Naive thymus-derived CD4-positive, alpha-beta T cell (primary cell): ENCODE data around the gene EIF2B2. TPM values are rescaled to one million over a fixed set of nuclear protein-coding genes. Genes with fewer than 3 reads are reported as not detected.

Experiments
- ATAC-seq: fragments of 150-1000 bp; cut with Tn5 transposase; 2 replicates; pipeline ENCODE4 v1.10.0; 2021; ENCODE audit warnings: mild to moderate bottlenecking, moderate library complexity
- CTCF ChIA-PET: fragments of 350-600 bp; sonication (Branson Sonifier 250); formaldehyde crosslinking; loops from one replicate; lab custom pipeline; 2021; ENCODE audit warnings: antibody characterized with exemption; lab: Charles Lee
- POLR2A ChIA-PET: fragments of 350-600 bp; sonication (Branson Sonifier 250); formaldehyde crosslinking; loops from one replicate; lab custom pipeline; 2021; ENCODE audit warnings: antibody characterized with exemption, inconsistent platforms; lab: Charles Lee
- DNase-seq, 9 donors: peaks; one replicate each; pipeline versions ENCODE4 v3.0.0 to v3.0.0-alpha.2; 2020 to 2022; ENCODE audit warnings: mixed read lengths in 1 of 9
- H3K27ac ChIP-seq: one replicate; pipeline ENCODE4 v1.7.0; 2013; ENCODE audit warnings: mild to moderate bottlenecking, low read depth, low read length, moderate library complexity
- H3K27me3 ChIP-seq, 2 donors: one replicate each; pipeline ENCODE4 v1.7.0; 2013; ENCODE audit warnings: low read length in 2 of 2, mild to moderate bottlenecking in 2 of 2, moderate library complexity in 2 of 2; ENCODE audit not compliant: control insufficient read depth in 2 of 2, insufficient read depth in 2 of 2
- H3K36me3 ChIP-seq, 3 experiments: 1 replicate in 2 of 3; 2 replicates in 1 of 3; pipeline ENCODE4 v1.7.0; 2013; ENCODE audit warnings: low read length in 3 of 3, mild to moderate bottlenecking in 3 of 3, moderate library complexity in 1 of 3; ENCODE audit not compliant: insufficient read depth in 3 of 3, control insufficient read depth in 2 of 3
- H3K4me1 ChIP-seq, 2 donors: one replicate each; pipeline ENCODE4 v1.7.0; 2013; ENCODE audit warnings: low read length in 2 of 2, mild to moderate bottlenecking in 2 of 2, moderate library complexity in 1 of 2; ENCODE audit not compliant: control insufficient read depth in 2 of 2, insufficient read depth in 2 of 2
- H3K4me3 ChIP-seq: 2 replicates; pipeline ENCODE4 v1.7.0; 2013; ENCODE audit warnings: mild to moderate bottlenecking, low read length
- H3K9me3 ChIP-seq, 3 experiments: 1 replicate in 2 of 3; 2 replicates in 1 of 3; pipeline ENCODE4 v1.7.0; 2013; ENCODE audit warnings: low read length in 3 of 3; ENCODE audit not compliant: control insufficient read depth in 2 of 3
- H3K27ac Mint-ChIP-seq, 9 donors: one replicate each; pipeline ENCODE4 v1.8.0; 2020 to 2022; ENCODE audit warnings: mixed read lengths in 9 of 9, mild to moderate bottlenecking in 8 of 9, moderate library complexity in 5 of 9, inconsistent platforms in 2 of 9
- H3K27me3 Mint-ChIP-seq, 5 donors: one replicate each; pipeline ENCODE4 v1.8.0; 2021 to 2022; ENCODE audit warnings: mixed read lengths in 5 of 5, mild to moderate bottlenecking in 1 of 5
- H3K36me3 Mint-ChIP-seq, 5 donors: one replicate each; pipeline ENCODE4 v1.8.0; 2020 to 2022; ENCODE audit warnings: mixed read lengths in 5 of 5, mild to moderate bottlenecking in 3 of 5, inconsistent platforms in 1 of 5
- H3K4me1 Mint-ChIP-seq, 7 donors: one replicate each; pipeline ENCODE4 v1.8.0; 2020 to 2022; ENCODE audit warnings: mixed read lengths in 7 of 7, mild to moderate bottlenecking in 3 of 7, inconsistent platforms in 1 of 7
- H3K4me3 Mint-ChIP-seq, 10 donors: one replicate each; pipeline ENCODE4 v1.8.0; 2020 to 2022; ENCODE audit warnings: mild to moderate bottlenecking in 10 of 10, mixed read lengths in 10 of 10, moderate library complexity in 6 of 10, inconsistent platforms in 2 of 10
- H3K9me3 Mint-ChIP-seq, 11 donors: one replicate each; pipeline ENCODE4 v1.8.0; 2020 to 2022; ENCODE audit warnings: mixed read lengths in 11 of 11, mild to moderate bottlenecking in 4 of 11, inconsistent platforms in 1 of 11, moderate library complexity in 1 of 11
- intact Hi-C, 2 donors: fragments of 100-400 bp; cut with micrococcal nuclease; formaldehyde crosslinking; loops; one replicate each; pipeline ENCODE4 v1.15.1; 2023
- polyA plus RNA-seq, 2 donors: library from polyadenylated mRNA; unstranded; fragments of 300-500 nt; fragmentation: Illumina TruSeq; gene quantifications; one replicate each; pipeline ENCODE4 v1.2.3, GENCODE V29; 2021
- total RNA-seq, 6 experiments: library from RNA in 5 of 6; stranded (reverse) in 5 of 6; gene quantifications; 1 replicate in 5 of 6; 2 replicates in 1 of 6; pipeline ENCODE4 v1.2.3 and lab custom pipeline; 2021 to 2026

The EIF2B2 gene
- total and polyA plus RNA-seq, 7 experiments from 2014 or later = 18.2 to 40.7 (median 24.6) TPM

- Histone ChIP-seq H3K4me1 (no peaks in the 10 kb centered on the region), H3K27me3 (no peaks in the 10 kb centered on the region), H3K27ac (no peak overlapping the region), H3K4me3 (no peak overlapping the region), H3K9me3 (no peaks in the 10 kb centered on the region), H3K36me3 (peaks cover 6 to 60% (median 17%) of the 10 kb centered on the region in 3 experiments)
- CTCF ChIA-PET = interaction anchor here (1.0 kb wide), 2 partner anchors 16 to 112 kb away, joined by 3 read pairs; no protein-coding TSS in a partner anchor
- DNase-seq (no peak), ATAC-seq (no peak)
- intact Hi-C loops = no loop called here
- Mint-ChIP-seq H3K27ac (peak overlapping the region in 1 of 9 donors; percentile 21), H3K4me1 (peaks cover 0 to 4% (median 0%) of the 10 kb centered on the region in 7 donors), H3K9me3 (no peaks in the 10 kb centered on the region), H3K4me3 (no peak overlapping the region), H3K27me3 (no peaks in the 10 kb centered on the region), H3K36me3 (peaks cover 3 to 43% (median 20%) of the 10 kb centered on the region in 5 donors)
- POLR2A ChIA-PET = interaction anchor here (0.9 kb wide), 1 partner anchor 14 kb away, joined by 3 read pairs; the partner anchor contains the start of gene EIF2B2
These were observed 14.1 kb downstream of the EIF2B2 start for GRCh38 chr14:75016815-75017214.

- ChIA-PET CTCF (interaction anchor here (0.7 kb wide), 1 partner anchor 63 kb away, joined by 5 read pairs; no protein-coding TSS in a partner anchor), POLR2A (interaction anchor here (1.8 kb wide), 1 partner anchor 15 kb away, joined by 6 read pairs; the partner anchor contains the start of gene EIF2B2)
- DNase-seq (no peak), ATAC-seq (no peak)
- Mint-ChIP-seq H3K27ac (no peak overlapping the region), H3K4me3 (no peak overlapping the region), H3K9me3 (no peaks in the 10 kb centered on the region), H3K27me3 (no peaks in the 10 kb centered on the region), H3K36me3 (peaks cover 8 to 49% (median 22%) of the 10 kb centered on the region in 5 donors), H3K4me1 (peaks cover 0 to 3% (median 0%) of the 10 kb centered on the region in 7 donors)
- Histone ChIP-seq H3K36me3 (peaks cover 6 to 67% (median 16%) of the 10 kb centered on the region in 3 experiments), H3K9me3 (no peaks in the 10 kb centered on the region), H3K4me3 (no peak overlapping the region), H3K27ac (no peak overlapping the region), H3K4me1 (no peaks in the 10 kb centered on the region), H3K27me3 (no peaks in the 10 kb centered on the region)
- intact Hi-C loops = no loop called here
These were observed 16.0 kb downstream of the EIF2B2 start for GRCh38 chr14:75018694-75019093.

- Histone ChIP-seq H3K27me3 (no peaks in the 10 kb centered on the region), H3K36me3 (peaks cover 0 to 39% (median 0%) of the 10 kb centered on the region in 3 experiments), H3K9me3 (no peaks in the 10 kb centered on the region), H3K27ac (no peak overlapping the region), H3K4me3 (no peak overlapping the region), H3K4me1 (no peaks in the 10 kb centered on the region)
- Mint-ChIP-seq H3K27ac (peak overlapping the region in 1 of 9 donors; percentile 5), H3K27me3 (no peaks in the 10 kb centered on the region), H3K4me1 (peaks cover 0 to 1% (median 0%) of the 10 kb centered on the region in 7 donors), H3K36me3 (peaks cover 5 to 35% (median 19%) of the 10 kb centered on the region in 5 donors), H3K4me3 (no peak overlapping the region), H3K9me3 (no peaks in the 10 kb centered on the region)
- ChIA-PET CTCF (interaction anchor here (0.7 to 0.8 kb wide), 2 partner anchors 22 to 58 kb away, joined by 3 read pairs; no protein-coding TSS in a partner anchor), POLR2A (interaction anchor here (0.9 kb wide), 1 partner anchor 8 kb away, joined by 3 read pairs; no protein-coding TSS in a partner anchor)
- no peak for ATAC-seq
- DNase-seq = no peak
- intact Hi-C loops = no loop called here
These were observed 19.9 kb downstream of the EIF2B2 start for GRCh38 chr14:75022655-75023054.

GRCh38 chr14:75023108-75023507 lies 20.4 kb downstream of the EIF2B2 start:
- Mint-ChIP-seq H3K9me3 (no peaks in the 10 kb centered on the region), H3K36me3 (peaks cover 5 to 37% (median 21%) of the 10 kb centered on the region in 5 donors), H3K4me1 (peaks cover 0 to 2% (median 0%) of the 10 kb centered on the region in 7 donors), H3K4me3 (no peak overlapping the region), H3K27ac (no peak overlapping the region), H3K27me3 (no peaks in the 10 kb centered on the region)
- Histone ChIP-seq H3K27me3 (no peaks in the 10 kb centered on the region), H3K4me1 (no peaks in the 10 kb centered on the region), H3K36me3 (peaks cover 0 to 35% (median 0%) of the 10 kb centered on the region in 3 experiments), H3K27ac (no peak overlapping the region), H3K4me3 (no peak overlapping the region), H3K9me3 (no peaks in the 10 kb centered on the region)
- ATAC-seq = no peak
- ChIA-PET POLR2A (interaction anchor here (0.9 kb wide), 1 partner anchor 9 kb away, joined by 3 read pairs; no protein-coding TSS in a partner anchor), CTCF (interaction anchor here (0.7 kb wide), 1 partner anchor 58 kb away, joined by 3 read pairs; no protein-coding TSS in a partner anchor)
- no peak for DNase-seq
- intact Hi-C loops = no loop called here

GRCh38 chr14:75025082-75025481 lies 22.4 kb downstream of the EIF2B2 start:
- DNase-seq = no peak
- Mint-ChIP-seq H3K27me3 (no peaks in the 10 kb centered on the region), H3K9me3 (no peaks in the 10 kb centered on the region), H3K4me3 (no peak overlapping the region), H3K36me3 (peaks cover 5 to 27% (median 17%) of the 10 kb centered on the region in 5 donors), H3K27ac (no peak overlapping the region), H3K4me1 (peaks cover 0 to 2% (median 0%) of the 10 kb centered on the region in 7 donors)
- peak; percentile 74 for ATAC-seq
- H3K4me3 ChIP-seq = no peak overlapping the region
- H3K27ac ChIP-seq = no peak overlapping the region
- no peaks in the 10 kb centered on the region for H3K9me3 ChIP-seq
- peaks cover 0 to 30% (median 0%) of the 10 kb centered on the region in 3 experiments for H3K36me3 ChIP-seq
- POLR2A ChIA-PET = interaction anchor here (1.7 kb wide), 1 partner anchor 21 kb away, joined by 5 read pairs; no protein-coding TSS in a partner anchor
- CTCF ChIA-PET = no interaction called here
- no peaks in the 10 kb centered on the region for H3K4me1 ChIP-seq
- intact Hi-C loops = no loop called here
- no peaks in the 10 kb centered on the region for H3K27me3 ChIP-seq

GRCh38 chr14:75025876-75026275 lies 23.2 kb downstream of the EIF2B2 start:
- ChIA-PET CTCF (interaction anchor here (0.7 kb wide), 1 partner anchor 325 kb away, joined by 3 read pairs; no protein-coding TSS in a partner anchor), POLR2A (no interaction called here)
- H3K4me3 ChIP-seq = no peak overlapping the region
- intact Hi-C loops = no loop called here
- no peak overlapping the region for H3K4me3 Mint-ChIP-seq
- H3K27ac ChIP-seq = no peak overlapping the region
- no peaks in the 10 kb centered on the region for H3K9me3 ChIP-seq
- no peaks in the 10 kb centered on the region for H3K4me1 ChIP-seq
- DNase-seq (no peak), ATAC-seq (no peak)
- peaks cover 7 to 30% (median 21%) of the 10 kb centered on the region in 5 donors for H3K36me3 Mint-ChIP-seq
- peaks cover 0 to 33% (median 0%) of the 10 kb centered on the region in 3 experiments for H3K36me3 ChIP-seq
- no peak overlapping the region for H3K27ac Mint-ChIP-seq
- no peaks in the 10 kb centered on the region for H3K27me3 ChIP-seq
- H3K9me3 Mint-ChIP-seq = no peaks in the 10 kb centered on the region
- H3K4me1 Mint-ChIP-seq = peaks cover 0 to 2% (median 0%) of the 10 kb centered on the region in 7 donors
- H3K27me3 Mint-ChIP-seq = no peaks in the 10 kb centered on the region
